Coronary artery (tissue), 2 donors: Measurements from ENCODE around the gene CDH13.

ENCODE experiments used
- DNase-seq: peaks from one replicate; pipeline ENCODE4 v3.0.0-alpha.2; 2017; ENCODE audit warnings: low spot score
- H3K27ac ChIP-seq, 2 donors: fragments of 200-600 bp; sonication (generic); one replicate each; pipeline ENCODE4 v1.5.1; 2016 to 2019
- H3K4me3 ChIP-seq: fragments of 200-600 bp; sonication (generic); 2 replicates; pipeline ENCODE4 v1.5.1; 2016; ENCODE audit warnings: mild to moderate bottlenecking, moderate library complexity
- TF ChIP-seq, protein P1 (sequence below): fragments of 200-600 bp; sonication (generic); IDR thresholded peaks from one replicate; pipeline ENCODE4 v1.5.1; 2019; ENCODE audit warnings: antibody characterized with exemption

Gene CDH13

DNA sequence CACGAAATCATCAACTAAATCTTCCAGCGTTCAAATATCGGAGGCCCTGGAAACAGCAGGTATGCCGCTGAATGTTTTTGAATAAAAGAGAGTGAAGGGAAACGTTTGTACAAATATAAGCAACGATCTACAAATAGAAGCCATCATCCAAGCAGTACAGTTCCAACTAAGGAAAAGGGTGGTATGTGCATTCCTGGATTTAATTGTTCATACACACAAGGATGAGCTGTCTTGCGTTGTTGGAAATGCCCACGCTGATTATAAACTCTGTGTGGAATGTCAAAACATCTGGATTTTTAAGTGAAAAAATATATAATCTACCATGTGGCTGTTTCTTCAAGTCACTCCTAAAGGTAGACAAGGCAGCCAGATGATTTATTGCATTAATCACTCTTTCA is 989.2 kb downstream of the CDH13 start:
- TF ChIP-seq, protein P1, sequence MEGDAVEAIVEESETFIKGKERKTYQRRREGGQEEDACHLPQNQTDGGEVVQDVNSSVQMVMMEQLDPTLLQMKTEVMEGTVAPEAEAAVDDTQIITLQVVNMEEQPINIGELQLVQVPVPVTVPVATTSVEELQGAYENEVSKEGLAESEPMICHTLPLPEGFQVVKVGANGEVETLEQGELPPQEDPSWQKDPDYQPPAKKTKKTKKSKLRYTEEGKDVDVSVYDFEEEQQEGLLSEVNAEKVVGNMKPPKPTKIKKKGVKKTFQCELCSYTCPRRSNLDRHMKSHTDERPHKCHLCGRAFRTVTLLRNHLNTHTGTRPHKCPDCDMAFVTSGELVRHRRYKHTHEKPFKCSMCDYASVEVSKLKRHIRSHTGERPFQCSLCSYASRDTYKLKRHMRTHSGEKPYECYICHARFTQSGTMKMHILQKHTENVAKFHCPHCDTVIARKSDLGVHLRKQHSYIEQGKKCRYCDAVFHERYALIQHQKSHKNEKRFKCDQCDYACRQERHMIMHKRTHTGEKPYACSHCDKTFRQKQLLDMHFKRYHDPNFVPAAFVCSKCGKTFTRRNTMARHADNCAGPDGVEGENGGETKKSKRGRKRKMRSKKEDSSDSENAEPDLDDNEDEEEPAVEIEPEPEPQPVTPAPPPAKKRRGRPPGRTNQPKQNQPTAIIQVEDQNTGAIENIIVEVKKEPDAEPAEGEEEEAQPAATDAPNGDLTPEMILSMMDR: no peak
- Histone ChIP-seq H3K27ac (no peak overlapping the region), H3K4me3 (no peak overlapping the region)
- DNase-seq: no peak

DNA sequence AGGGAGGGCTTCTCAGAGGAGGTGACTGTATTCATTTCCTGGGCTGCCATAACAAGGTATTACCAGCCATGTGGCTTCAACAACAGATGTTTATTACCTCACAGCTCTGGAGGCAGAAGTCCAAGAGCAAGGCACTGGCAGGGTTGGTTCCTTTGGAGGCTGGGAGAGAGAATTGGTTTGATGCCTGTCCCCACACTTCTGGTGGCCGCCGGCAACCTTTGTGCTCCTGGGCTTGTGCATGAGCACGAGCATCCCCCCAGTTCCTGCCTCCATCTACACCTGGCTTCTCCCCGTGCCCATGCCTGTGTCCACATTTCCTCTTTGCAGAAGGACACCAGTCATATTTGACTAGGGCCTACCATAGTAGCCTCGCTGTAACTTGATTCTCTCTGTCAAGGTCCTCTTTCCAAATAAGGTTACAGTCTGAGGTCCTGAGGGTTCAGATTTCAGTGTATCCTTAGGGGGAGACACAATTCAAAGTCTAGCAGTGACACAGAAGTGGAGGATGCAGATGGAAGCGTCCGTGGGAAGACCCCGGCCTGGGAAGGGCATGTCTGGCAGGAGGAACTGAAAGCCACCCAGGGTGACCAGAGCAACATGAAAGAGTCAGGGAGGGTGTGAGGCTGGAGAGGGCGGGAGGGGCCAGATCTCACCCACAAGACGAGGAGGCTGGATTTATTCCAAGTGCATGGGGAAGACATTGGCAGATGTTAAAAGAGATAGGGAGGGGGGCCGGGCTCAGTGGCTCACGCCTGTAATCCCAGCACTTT is 992.8 kb downstream of the CDH13 start:
- DNase-seq: no peak
- Histone ChIP-seq H3K4me3 (no peak overlapping the region), H3K27ac (no peak overlapping the region)
- TF ChIP-seq, protein P1: no peak

DNA sequence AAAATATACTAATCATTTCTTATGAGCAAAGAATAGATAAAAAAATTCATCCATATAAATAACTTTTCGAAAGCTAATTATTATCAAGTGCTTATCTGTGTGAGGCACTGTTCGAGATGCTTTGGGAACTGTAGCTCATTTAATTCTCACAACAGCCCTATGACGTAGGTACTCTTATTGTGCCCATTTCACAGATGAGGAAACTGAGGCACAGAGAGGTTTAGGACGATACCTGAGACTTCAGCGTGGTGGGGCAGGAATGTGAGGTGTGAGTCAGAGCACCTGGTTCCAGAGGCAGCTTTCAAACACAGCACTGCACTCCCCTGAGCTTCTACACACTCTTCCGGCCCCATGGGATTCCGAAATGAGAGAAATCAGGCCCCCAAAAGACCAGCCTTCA is 995.2 kb downstream of the CDH13 start:
- TF ChIP-seq, protein P1: no peak
- DNase-seq: no peak
- H3K27ac ChIP-seq: no peak overlapping the region
- no peak overlapping the region for H3K4me3 ChIP-seq

DNA sequence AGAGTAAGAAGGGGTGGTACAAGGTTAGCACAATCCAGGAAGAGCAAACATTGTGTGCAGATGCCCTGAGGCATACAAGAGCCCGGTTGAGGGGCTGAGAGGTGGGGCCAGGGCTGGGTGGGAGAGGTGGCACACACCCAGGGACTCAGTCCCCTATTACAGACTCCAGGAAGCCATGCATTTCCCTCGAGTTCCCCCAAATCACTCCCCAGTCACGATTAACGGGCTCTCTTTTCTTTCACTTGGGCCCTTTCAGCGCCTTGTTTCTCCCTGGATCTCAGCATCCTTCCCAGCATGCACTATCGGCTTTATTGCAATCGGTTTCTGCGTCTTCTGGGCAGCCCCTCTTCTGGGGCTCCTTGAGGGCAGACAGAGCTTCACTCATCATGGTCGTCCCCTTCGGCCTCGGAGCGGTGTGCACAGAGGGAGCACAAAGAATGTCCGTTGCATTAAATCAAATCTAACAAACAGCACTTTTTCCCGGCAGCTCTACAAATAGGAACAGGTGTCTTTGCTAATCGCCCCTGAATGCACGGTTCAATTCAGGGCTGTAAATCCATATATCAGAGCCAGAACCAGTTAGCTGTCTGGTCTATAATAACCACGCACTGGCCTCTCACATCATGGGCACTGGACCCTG is 996.4 kb downstream of the CDH13 start:
- Histone ChIP-seq H3K27ac (no peak overlapping the region), H3K4me3 (no peak overlapping the region)
- DNase-seq: no peak
- TF ChIP-seq, protein P1: no peak

DNA sequence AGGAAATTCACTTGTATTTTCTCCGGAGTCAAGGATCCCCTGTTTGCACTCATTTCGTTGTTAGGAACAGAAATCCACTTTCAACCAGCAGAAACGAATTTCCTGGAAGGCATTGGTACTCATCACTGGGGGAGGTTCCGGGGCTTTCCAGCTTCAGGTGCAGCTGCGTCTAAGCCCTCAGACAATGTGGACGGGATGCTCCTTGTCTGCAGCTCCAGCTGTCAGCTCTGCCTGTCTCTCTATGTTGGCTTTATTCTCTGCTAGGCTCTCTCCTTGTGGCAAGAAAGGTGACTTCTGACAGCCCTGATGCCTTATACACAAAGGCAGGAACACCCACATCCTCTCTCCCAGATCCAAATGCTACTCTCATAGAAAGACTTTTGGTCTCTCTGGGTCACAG is 997.1 kb downstream of the CDH13 start:
- no peak overlapping the region for H3K27ac ChIP-seq
- H3K4me3 ChIP-seq: no peak overlapping the region
- TF ChIP-seq, protein P1: no peak
- no peak for DNase-seq

DNA sequence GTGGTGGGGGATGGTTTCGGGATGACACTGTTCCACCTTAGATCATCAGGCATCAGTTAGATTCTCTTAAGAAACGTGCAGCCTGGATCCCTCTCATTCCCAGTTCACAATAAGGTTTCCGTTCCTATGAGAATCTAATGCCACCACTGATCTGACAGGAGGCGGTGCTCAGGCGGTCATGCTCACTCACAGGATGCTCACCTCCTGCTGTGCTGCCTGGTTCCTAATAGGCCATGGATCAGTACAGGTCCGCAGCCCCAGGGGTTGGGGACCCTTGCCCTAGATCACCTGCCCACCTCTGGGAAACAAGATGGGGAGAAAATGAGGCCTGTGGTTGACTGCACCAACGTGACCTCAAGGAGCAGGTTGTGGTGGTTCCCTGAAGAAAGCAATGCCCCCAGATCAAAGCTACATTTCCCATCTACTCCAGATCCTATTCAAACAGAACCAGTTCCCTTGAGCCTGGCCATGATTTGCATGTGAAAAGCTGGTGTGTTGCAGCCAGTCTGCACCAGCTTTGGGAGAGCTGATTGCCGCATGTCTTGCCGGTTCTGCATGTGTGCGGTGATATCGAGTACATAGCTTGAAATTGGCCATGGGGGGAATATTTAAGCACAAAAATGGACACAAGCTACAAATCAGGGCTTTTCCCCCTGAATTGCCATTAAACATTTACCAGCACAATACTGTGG is 997.8 kb downstream of the CDH13 start:
- H3K27ac ChIP-seq: no peak overlapping the region
- DNase-seq: no peak
- no peak overlapping the region for H3K4me3 ChIP-seq
- TF ChIP-seq, protein P1: no peak
